Urinary bladder (tissue), 4 donors: ENCODE measurements around the gene DHX40. TPM values are rescaled to one million over a fixed set of nuclear protein-coding genes. Genes with fewer than 3 reads are reported as not detected.
A peak's percentile ranks its signal among the peaks of the same experiment; 100 is the strongest.
"Not testable (repeated sequence)": the region's sequence is repeated elsewhere in the genome, so short reads cannot be mapped to it uniquely, and the experiment has no call there.

Experiments used
- DNase-seq: peaks from one replicate; pipeline ENCODE4 v3.0.0-alpha.2; 2015; ENCODE audit errors: extremely low spot score
- H3K27ac ChIP-seq: one replicate; pipeline ENCODE4 v1.5.1; 2013; ENCODE audit warnings: low read depth, mild to moderate bottlenecking, moderate library complexity
- H3K36me3 ChIP-seq: one replicate; pipeline ENCODE4 v1.6.1; 2013; ENCODE audit warnings: mild to moderate bottlenecking, moderate library complexity; ENCODE audit not compliant: insufficient read depth
- H3K4me1 ChIP-seq: one replicate; pipeline ENCODE4 v1.6.1; 2013; ENCODE audit warnings: mild to moderate bottlenecking, moderate library complexity; ENCODE audit not compliant: insufficient read depth
- H3K4me3 ChIP-seq: one replicate; pipeline ENCODE4 v1.5.1; 2013; ENCODE audit warnings: low read depth, low read length
- WGBS: extraction: QIAGEN DNeasy Blood & Tissue Kit; methylation state at CpG from one replicate; pipeline ENCODE4 v1.1.7; 2013; 5-methylcytosine and 5-hydroxymethylcytosine counted together
- polyA plus RNA-seq: library from polyadenylated mRNA; stranded (reverse); fragments of 200-250 nt; gene quantifications from one replicate; pipeline ENCODE4 v1.2.3, GENCODE V29; 2013
- total RNA-seq: library from RNA; depleted of rRNA; stranded (reverse); fragments of >200 nt; gene quantifications from one replicate; pipeline ENCODE4 v1.2.3, GENCODE V29; 2014
- donor health status: healthy with polysubstance abuse.
- donor health status: healthy.

DHX40 gene
- total and polyA plus RNA-seq, 2 donors, result 30.3 to 87.1 TPM

- no peak for DNase-seq
- no peak overlapping the region for H3K27ac ChIP-seq
- no peak overlapping the region for H3K4me3 ChIP-seq
- no peaks in the 10 kb centered on the region for H3K36me3 ChIP-seq
- no peaks in the 10 kb centered on the region for H3K4me1 ChIP-seq
Observed at GRCh38 chr17:59538195-59538909, 27.1 kb upstream of the DHX40 start.

GRCh38 chr17:59542960-59543635 lies 22.3 kb upstream of the DHX40 start:
- WGBS, result 77% methylated on average over 8 of the region's 8 CpGs

GRCh38 chr17:59545942-59546341 lies 19.5 kb upstream of the DHX40 start:
- no peak for DNase-seq
- H3K36me3 ChIP-seq, result no peaks in the 10 kb centered on the region
- no peak overlapping the region for H3K27ac ChIP-seq
- 98% methylated on average over 1 of the region's 1 CpG for WGBS
- no peak overlapping the region for H3K4me3 ChIP-seq
- H3K4me1 ChIP-seq, result no peaks in the 10 kb centered on the region

More at GRCh38 chr17:59542960-59543635, 22.3 kb upstream of the DHX40 start:
- Histone ChIP-seq H3K4me1 (no peaks in the 10 kb centered on the region), H3K4me3 (no peak overlapping the region), H3K27ac (no peak overlapping the region), H3K36me3 (no peaks in the 10 kb centered on the region)
- no peak for DNase-seq

- WGBS, result 49% methylated on average over 9 of the region's 9 CpGs
- no peak for DNase-seq
- Histone ChIP-seq H3K4me3 (no peak overlapping the region), H3K36me3 (no peaks in the 10 kb centered on the region), H3K27ac (no peak overlapping the region), H3K4me1 (no peaks in the 10 kb centered on the region)
Observed at GRCh38 chr17:59547131-59547915, 18.1 kb upstream of the DHX40 start.

GRCh38 chr17:59548985-59549384 lies 16.4 kb upstream of the DHX40 start:
- 73% methylated on average over 10 of the region's 10 CpGs for WGBS
- H3K36me3 ChIP-seq, DNase-seq, H3K4me1 ChIP-seq, H3K4me3 ChIP-seq, H3K27ac ChIP-seq: not testable (repeated sequence)

- Histone ChIP-seq H3K27ac (no peak overlapping the region), H3K36me3 (no peaks in the 10 kb centered on the region), H3K4me1 (no peaks in the 10 kb centered on the region), H3K4me3 (no peak overlapping the region)
- DNase-seq, result no peak
- WGBS, result 94% methylated on average over 4 of the region's 4 CpGs
Observed at GRCh38 chr17:59550703-59551102, 14.7 kb upstream of the DHX40 start.

GRCh38 chr17:59558039-59558438 lies 7.4 kb upstream of the DHX40 start:
- no peak for DNase-seq
- no peaks in the 10 kb centered on the region for H3K36me3 ChIP-seq
- no peak overlapping the region for H3K27ac ChIP-seq
- WGBS, result 44% methylated on average over 7 of the region's 7 CpGs
- H3K4me3 ChIP-seq, result no peak overlapping the region
- H3K4me1 ChIP-seq, result no peaks in the 10 kb centered on the region

GRCh38 chr17:59558953-59559352 lies 6.5 kb upstream of the DHX40 start:
- DNase-seq, result no peak
- no peaks in the 10 kb centered on the region for H3K4me1 ChIP-seq
- H3K36me3 ChIP-seq, result no peaks in the 10 kb centered on the region
- no peak overlapping the region for H3K27ac ChIP-seq
- H3K4me3 ChIP-seq, result no peak overlapping the region

- no peaks in the 10 kb centered on the region for H3K4me1 ChIP-seq
- no peaks in the 10 kb centered on the region for H3K36me3 ChIP-seq
- no peak overlapping the region for H3K4me3 ChIP-seq
- WGBS, result 71% methylated on average over 2 of the region's 2 CpGs
- H3K27ac ChIP-seq, result no peak overlapping the region
- no peak for DNase-seq
Observed at GRCh38 chr17:59561042-59561441, 4.4 kb upstream of the DHX40 start.

- H3K4me1 ChIP-seq, result no peaks in the 10 kb centered on the region
- DNase-seq, result peak; percentile 43
- no peaks in the 10 kb centered on the region for H3K36me3 ChIP-seq
- peak overlapping the region; percentile 38 for H3K27ac ChIP-seq
- H3K4me3 ChIP-seq, result peak overlapping the region; percentile 75
- under 1% methylated on average over 9 of the region's 9 CpGs for WGBS
Observed at GRCh38 chr17:59565959-59566324, 532 bp downstream of the DHX40 start.

- H3K4me3 ChIP-seq, H3K27ac ChIP-seq, DNase-seq, H3K36me3 ChIP-seq, H3K4me1 ChIP-seq: not testable (repeated sequence)
- 98% methylated on average over 5 of the region's 5 CpGs for WGBS
Observed at GRCh38 chr17:59569151-59569550, 3.7 kb downstream of the DHX40 start.

- Histone ChIP-seq H3K27ac (no peak overlapping the region), H3K4me1 (no peaks in the 10 kb centered on the region), H3K36me3 (no peaks in the 10 kb centered on the region), H3K4me3 (no peak overlapping the region)
- DNase-seq, result no peak
- WGBS, result 93% methylated on average over 10 of the region's 10 CpGs
Observed at GRCh38 chr17:59572301-59572924, 7.0 kb downstream of the DHX40 start.

- not testable (repeated sequence) for H3K4me3 ChIP-seq, H3K27ac ChIP-seq, H3K4me1 ChIP-seq, H3K36me3 ChIP-seq, DNase-seq
- no CpG with 5 or more reads among the region's 1 CpG for WGBS
Observed at GRCh38 chr17:59584168-59584567, 18.8 kb downstream of the DHX40 start.
